Keratinocyte (primary cell): ENCODE results near the gene NXPE4.

Experiments
- EZH2 ChIP-seq: IDR thresholded peaks from one replicate; pipeline ENCODE4 v1.6.1; 2012; ENCODE audit warnings: inconsistent platforms, mild to moderate bottlenecking, low read length, moderate library complexity
- TF ChIP-seq, protein P1 (sequence below), 3 experiments: IDR thresholded peaks in 1 of 3; conservative IDR thresholded peaks in 1 of 3; optimal IDR thresholded peaks in 1 of 3; 2 replicates in 2 of 3; 3 replicates in 1 of 3; pipeline versions ENCODE3 to v1.5.1; 2011; ENCODE audit warnings: low read length in 3 of 3, mild to moderate bottlenecking in 3 of 3, moderate library complexity in 2 of 3, control low read depth in 1 of 3, inconsistent platforms in 1 of 3; ENCODE audit not compliant: insufficient read depth in 2 of 3; ENCODE audit errors: extremely low read depth in 1 of 3

DNA sequence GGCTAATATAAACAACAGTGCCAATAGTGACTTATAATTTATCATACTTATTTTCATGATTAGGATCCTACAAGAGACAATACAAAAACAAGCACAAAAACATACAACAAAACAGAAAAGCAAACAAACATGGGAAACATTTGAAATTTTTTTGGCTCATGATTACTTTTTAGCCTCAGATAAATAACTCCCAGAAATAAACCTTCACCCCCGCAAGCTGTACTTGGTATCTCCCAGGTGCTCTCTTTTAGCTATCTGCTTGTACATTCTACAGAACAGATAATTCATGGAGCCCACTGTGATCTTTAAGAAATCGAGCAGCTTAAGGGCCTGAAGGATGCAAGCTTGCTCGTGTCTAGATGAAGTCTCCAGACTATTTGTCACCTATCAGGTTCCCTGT is 883 bp downstream of the NXPE4 start:
- TF ChIP-seq, protein P1, sequence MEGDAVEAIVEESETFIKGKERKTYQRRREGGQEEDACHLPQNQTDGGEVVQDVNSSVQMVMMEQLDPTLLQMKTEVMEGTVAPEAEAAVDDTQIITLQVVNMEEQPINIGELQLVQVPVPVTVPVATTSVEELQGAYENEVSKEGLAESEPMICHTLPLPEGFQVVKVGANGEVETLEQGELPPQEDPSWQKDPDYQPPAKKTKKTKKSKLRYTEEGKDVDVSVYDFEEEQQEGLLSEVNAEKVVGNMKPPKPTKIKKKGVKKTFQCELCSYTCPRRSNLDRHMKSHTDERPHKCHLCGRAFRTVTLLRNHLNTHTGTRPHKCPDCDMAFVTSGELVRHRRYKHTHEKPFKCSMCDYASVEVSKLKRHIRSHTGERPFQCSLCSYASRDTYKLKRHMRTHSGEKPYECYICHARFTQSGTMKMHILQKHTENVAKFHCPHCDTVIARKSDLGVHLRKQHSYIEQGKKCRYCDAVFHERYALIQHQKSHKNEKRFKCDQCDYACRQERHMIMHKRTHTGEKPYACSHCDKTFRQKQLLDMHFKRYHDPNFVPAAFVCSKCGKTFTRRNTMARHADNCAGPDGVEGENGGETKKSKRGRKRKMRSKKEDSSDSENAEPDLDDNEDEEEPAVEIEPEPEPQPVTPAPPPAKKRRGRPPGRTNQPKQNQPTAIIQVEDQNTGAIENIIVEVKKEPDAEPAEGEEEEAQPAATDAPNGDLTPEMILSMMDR (optimal IDR thresholded peaks at IDR 0.05 in 1 of 3, IDR thresholded peaks at IDR 0.05 in 1 of 3, conservative IDR thresholded peaks at IDR 0.05 in 1 of 3; ENCODE audit: extremely low read depth in 1 of 3, insufficient read depth in 2 of 3, low read length in 3 of 3): no peak
- no peak for TF ChIP-seq EZH2
